Ascending aorta (tissue), 2 donors: ENCODE results near the gene PARN. TPM values are rescaled to one million over a fixed set of nuclear protein-coding genes. Genes with fewer than 3 reads are reported as not detected.
"Not testable (repeated sequence)": the region's sequence is repeated elsewhere in the genome, so short reads cannot be mapped to it uniquely, and the experiment has no call there.

ENCODE experiments used
- DNase-seq, 2 donors: peaks; one replicate each; pipeline ENCODE4 v3.0.0-alpha.2; 2019; ENCODE audit warnings: low spot score in 2 of 2
- H3K27ac ChIP-seq, 2 donors: fragments of 200-600 bp; sonication (generic); one replicate each; pipeline ENCODE4 v1.5.1; 2016 to 2017; ENCODE audit warnings: mild to moderate bottlenecking in 1 of 2
- H3K27me3 ChIP-seq: fragments of 200-600 bp; sonication (generic); one replicate; pipeline ENCODE4 v1.5.1; 2017
- H3K36me3 ChIP-seq, 2 donors: fragments of 200-600 bp; sonication (generic); one replicate each; pipeline ENCODE4 v1.5.1; 2016
- H3K4me1 ChIP-seq, 2 donors: fragments of 200-600 bp; sonication (generic); one replicate each; pipeline ENCODE4 v1.5.1; 2016 to 2017; ENCODE audit warnings: mild to moderate bottlenecking in 1 of 2
- H3K4me3 ChIP-seq, 2 donors: fragments of 200-600 bp; sonication (generic); one replicate each; pipeline ENCODE4 v1.5.1; 2016 to 2017; ENCODE audit warnings: mild to moderate bottlenecking in 1 of 2
- H3K9me3 ChIP-seq, 2 donors: fragments of 200-600 bp; sonication (generic); one replicate each; pipeline ENCODE4 v1.5.1; 2016
- CTCF ChIP-seq, 3 experiments: fragments of 200-600 bp in 2 of 3; fragments of 450-650 bp in 1 of 3; sonication (generic) in 2 of 3; IDR thresholded peaks; one replicate each; pipeline ENCODE4 v1.5.1; 2016 to 2019; ENCODE audit warnings: antibody characterized with exemption in 3 of 3, mild to moderate bottlenecking in 1 of 3, moderate library complexity in 1 of 3
- intact Hi-C: fragments of 100-400 bp; cut with DNase I; formaldehyde crosslinking; loops from one replicate; pipeline ENCODE4 v1.15.1; 2023
- total RNA-seq: library from RNA; depleted of rRNA; stranded (reverse); fragments of >200 nt; gene quantifications from one replicate; pipeline ENCODE4 v1.1.0, GENCODE V29; 2016

The PARN gene
- total RNA-seq, 1 donor from 2014 or later = 3.8 TPM

- H3K36me3 ChIP-seq = peaks cover 52 to 68% of the 10 kb centered on the region in 2 donors
- TF ChIP-seq CTCF (IDR thresholded peaks at IDR 0.05) = no peak
These were observed 54.0 kb downstream of the PARN start for GRCh38 chr16:14576069-14576468.

GRCh38 chr16:14574698-14575415, 55.2 kb downstream of the PARN start:
- DNase-seq, H3K9me3 ChIP-seq, H3K27ac ChIP-seq, intact Hi-C loops, H3K4me1 ChIP-seq, H3K27me3 ChIP-seq, H3K4me3 ChIP-seq: not testable (repeated sequence)
- H3K36me3 ChIP-seq = peaks cover 40 to 57% of the 10 kb centered on the region in 2 donors

More at GRCh38 chr16:14576069-14576468, 54.0 kb downstream of the PARN start:
- H3K27ac ChIP-seq = no peak overlapping the region
- H3K4me1 ChIP-seq = no peaks in the 10 kb centered on the region
- intact Hi-C loops = no loop called here
- H3K4me3 ChIP-seq = no peak overlapping the region
- H3K27me3 ChIP-seq = no peaks in the 10 kb centered on the region
- DNase-seq = no peak
- no peaks in the 10 kb centered on the region for H3K9me3 ChIP-seq

GRCh38 chr16:14572535-14572934, 57.5 kb downstream of the PARN start:
- no peak overlapping the region for H3K27ac ChIP-seq
- no peaks in the 10 kb centered on the region for H3K4me1 ChIP-seq
- intact Hi-C loops = no loop called here
- H3K36me3 ChIP-seq = peaks cover 25 to 36% of the 10 kb centered on the region in 2 donors
- H3K27me3 ChIP-seq = no peaks in the 10 kb centered on the region
- TF ChIP-seq CTCF (IDR thresholded peaks at IDR 0.05) = no peak
- no peaks in the 10 kb centered on the region for H3K9me3 ChIP-seq
- no peak overlapping the region for H3K4me3 ChIP-seq
- DNase-seq = no peak

- Histone ChIP-seq H3K27me3 (no peaks in the 10 kb centered on the region), H3K27ac (no peak overlapping the region), H3K9me3 (no peaks in the 10 kb centered on the region), H3K36me3 (peaks cover 4% of the 10 kb centered on the region in 2 donors), H3K4me3 (no peak overlapping the region), H3K4me1 (peaks cover 0 to 4% of the 10 kb centered on the region in 2 donors)
- TF ChIP-seq CTCF (IDR thresholded peaks at IDR 0.05) = no peak
- intact Hi-C loops = no loop called here
- no peak for DNase-seq
These were observed 60.8 kb downstream of the PARN start for GRCh38 chr16:14569213-14569612.

- Histone ChIP-seq H3K27me3 (no peaks in the 10 kb centered on the region), H3K4me3 (no peak overlapping the region), H3K4me1 (peaks cover 0 to 4% of the 10 kb centered on the region in 2 donors), H3K36me3 (peaks cover 0 to 2% of the 10 kb centered on the region in 2 donors), H3K27ac (no peak overlapping the region), H3K9me3 (no peaks in the 10 kb centered on the region)
- TF ChIP-seq CTCF (IDR thresholded peaks at IDR 0.05) = no peak
- intact Hi-C loops = no loop called here
- no peak for DNase-seq
These were observed 63.5 kb downstream of the PARN start for GRCh38 chr16:14566599-14566998.

GRCh38 chr16:14565688-14566025, 64.4 kb downstream of the PARN start:
- DNase-seq = no peak
- Histone ChIP-seq H3K27ac (no peak overlapping the region), H3K27me3 (no peaks in the 10 kb centered on the region), H3K9me3 (no peaks in the 10 kb centered on the region), H3K4me3 (no peak overlapping the region), H3K36me3 (peaks cover 0 to 3% of the 10 kb centered on the region in 2 donors), H3K4me1 (peaks cover 0 to 5% of the 10 kb centered on the region in 2 donors)
- intact Hi-C loops = no loop called here
- TF ChIP-seq CTCF (IDR thresholded peaks at IDR 0.05) = no peak
